HepG2 (cell line): ENCODE data around the gene GGA1. TPM values are rescaled to one million over a fixed set of nuclear protein-coding genes. Genes with fewer than 3 reads are reported as not detected.

ENCODE experiments used
- DNMT3B ChIP-seq: conservative IDR thresholded peaks from 2 replicates; pipeline ENCODE4 v1.6.1; 2016; ENCODE audit warnings: missing biosample characterization, control low read depth
- FOXA1 ChIP-seq, 2 experiments: fragments of 450-650 bp in 1 of 2; sonication (generic) in 1 of 2; formaldehyde crosslinking in 1 of 2; IDR thresholded peaks; 2 replicates each; pipeline versions ENCODE4 v1.4.0 to v1.6.1; 2016 to 2020; ENCODE audit warnings: missing genetic modification reagents in 1 of 2
- FOXO1 ChIP-seq: sonication (generic); formaldehyde crosslinking; IDR thresholded peaks from 2 replicates; pipeline ENCODE4 v1.4.0; 2020; ENCODE audit warnings: missing genetic modification reagents
- GABPA ChIP-seq, 2 experiments: IDR thresholded peaks; 2 replicates each; pipeline ENCODE4 v1.6.1; 2011 to 2016; ENCODE audit warnings: low read depth in 2 of 2, low read length in 1 of 2, missing biosample characterization in 1 of 2, missing genetic modification characterization in 1 of 2
- HNRNPLL ChIP-seq: fragments of 200-400 bp; formaldehyde crosslinking; IDR thresholded peaks from 2 replicates; pipeline ENCODE4 v1.6.1; 2017; ENCODE audit warnings: mild to moderate bottlenecking, low read depth, low read length; ENCODE audit not compliant: poor library complexity, severe bottlenecking
- HOXA5 ChIP-seq: sonication (generic); formaldehyde crosslinking; IDR thresholded peaks from 2 replicates; pipeline ENCODE4 v1.4.0; 2020; ENCODE audit warnings: missing genetic modification reagents
- KDM6A ChIP-seq: IDR thresholded peaks from 2 replicates; pipeline ENCODE4 v1.6.1; 2016; ENCODE audit warnings: low read depth
- KLF16 ChIP-seq, 2 experiments: sonication (generic) in 1 of 2; formaldehyde crosslinking in 1 of 2; IDR thresholded peaks; 2 replicates each; pipeline versions ENCODE4 v1.6.1 to v1.8.0; 2016 to 2023; ENCODE audit warnings: missing genetic modification reagents in 2 of 2, missing compliant biosample characterization in 1 of 2
- MEIS2 ChIP-seq: sonication (generic); formaldehyde crosslinking; IDR thresholded peaks from 2 replicates; pipeline ENCODE4 v1.9.0; 2021; ENCODE audit warnings: mild to moderate bottlenecking, missing genetic modification reagents
- NCOA5 ChIP-seq: sonication (generic); formaldehyde crosslinking; IDR thresholded peaks from 2 replicates; pipeline ENCODE4 v1.4.0; 2020; ENCODE audit warnings: missing genetic modification reagents
- PAF1 ChIP-seq: IDR thresholded peaks from 2 replicates; pipeline ENCODE4 v1.6.1; 2016; ENCODE audit warnings: missing genetic modification reagents, missing compliant biosample characterization
- PLRG1 ChIP-seq: fragments of 450-650 bp; conservative IDR thresholded peaks from 2 replicates; pipeline ENCODE4 v1.6.1; 2016
- SCMH1 ChIP-seq: sonication (generic); formaldehyde crosslinking; IDR thresholded peaks from 2 replicates; pipeline ENCODE4 v1.9.0; 2021; ENCODE audit warnings: missing genetic modification reagents, mild to moderate bottlenecking, borderline replicate concordance
- SNAI1 ChIP-seq: sonication (generic); formaldehyde crosslinking; IDR thresholded peaks from 2 replicates; pipeline ENCODE4 v1.5.0; 2020; ENCODE audit warnings: mild to moderate bottlenecking, missing genetic modification reagents, borderline replicate concordance
- SP4 ChIP-seq: sonication (generic); formaldehyde crosslinking; IDR thresholded peaks from 2 replicates; pipeline ENCODE4 v1.8.1; 2023; ENCODE audit warnings: mild to moderate bottlenecking, missing genetic modification reagents
- SRY ChIP-seq: sonication (generic); formaldehyde crosslinking; IDR thresholded peaks from 2 replicates; pipeline ENCODE4 v1.8.0; 2022; ENCODE audit warnings: mild to moderate bottlenecking, missing genetic modification reagents
- SYNCRIP ChIP-seq: fragments of 200-400 bp; formaldehyde crosslinking; IDR thresholded peaks from 2 replicates; pipeline ENCODE4 v1.6.1; 2018; ENCODE audit warnings: mild to moderate bottlenecking, low read depth, low read length; ENCODE audit not compliant: insufficient read depth
- TCF7L2 ChIP-seq: IDR thresholded peaks from 2 replicates; pipeline ENCODE4 v1.6.1; 2011; ENCODE audit warnings: mild to moderate bottlenecking, low read depth, low read length, moderate library complexity
- TOPORS ChIP-seq: sonication (generic); formaldehyde crosslinking; IDR thresholded peaks from 2 replicates; pipeline ENCODE4 v1.8.0; 2023; ENCODE audit warnings: mild to moderate bottlenecking, missing genetic modification reagents
- ZNF720 ChIP-seq: sonication (generic); formaldehyde crosslinking; IDR thresholded peaks from 2 replicates; pipeline ENCODE4 v1.4.0; 2020; ENCODE audit warnings: missing genetic modification reagents
- ZSCAN30 ChIP-seq: sonication (generic); formaldehyde crosslinking; IDR thresholded peaks from 2 replicates; pipeline ENCODE4 v1.5.0; 2020; ENCODE audit warnings: mild to moderate bottlenecking, missing genetic modification reagents
- polyA plus RNA-seq, 8 experiments: library from polyadenylated mRNA; depleted of rRNA in 3 of 8; stranded (reverse) in 7 of 8; unstranded in 1 of 8; fragments of >200 nt; fragmentation: Illumina TruSeq in 4 of 8; extraction: Trizol in 4 of 8; gene quantifications; 2 replicates each; pipeline versions ENCODE4 v1.2.1 to v1.2.3, GENCODE V29; 2011 to 2016; ENCODE audit warnings: low read depth in 4 of 8, missing spikeins in 1 of 8, mixed read lengths in 1 of 8; ENCODE audit not compliant: insufficient read depth in 1 of 8
- total RNA-seq, 5 experiments: library from RNA; depleted of rRNA; stranded (reverse); fragments of >200 nt; fragmentation: Illumina TruSeq; extraction: Trizol; gene quantifications; 2 replicates each; pipeline ENCODE4 v1.2.3, GENCODE V29; 2016; ENCODE audit warnings: low read depth in 1 of 5
- TF ChIP-seq, protein P1 (sequence below), 2 experiments: fragments of 450-650 bp in 1 of 2; sonication (generic) in 1 of 2; formaldehyde crosslinking; IDR thresholded peaks; 2 replicates each; pipeline versions ENCODE4 v1.5.0 to v1.8.0; 2020 to 2022; ENCODE audit warnings: mild to moderate bottlenecking in 1 of 2, missing genetic modification reagents in 1 of 2
- TF ChIP-seq, protein P2 (sequence below): sonication (generic); formaldehyde crosslinking; conservative IDR thresholded peaks from 2 replicates; pipeline ENCODE4 v1.8.0; 2022; ENCODE audit warnings: low read depth, missing genetic modification reagents
- TF ChIP-seq, protein P3 (sequence below): sonication (generic); formaldehyde crosslinking; IDR thresholded peaks from 2 replicates; pipeline ENCODE4 v1.4.0; 2020; ENCODE audit warnings: mild to moderate bottlenecking, missing genetic modification reagents, borderline replicate concordance
- TF ChIP-seq, protein P4 (sequence below): IDR thresholded peaks from 2 replicates; pipeline ENCODE4 v1.6.1; 2016; ENCODE audit warnings: missing compliant biosample characterization, missing genetic modification reagents, borderline replicate concordance

Gene GGA1
- total and polyA plus RNA-seq, 2 of the 13 experiments (the other 11 are each of a cell fraction or from before 2014, with no cell fraction given): 29.1 to 87.2 TPM

DNA sequence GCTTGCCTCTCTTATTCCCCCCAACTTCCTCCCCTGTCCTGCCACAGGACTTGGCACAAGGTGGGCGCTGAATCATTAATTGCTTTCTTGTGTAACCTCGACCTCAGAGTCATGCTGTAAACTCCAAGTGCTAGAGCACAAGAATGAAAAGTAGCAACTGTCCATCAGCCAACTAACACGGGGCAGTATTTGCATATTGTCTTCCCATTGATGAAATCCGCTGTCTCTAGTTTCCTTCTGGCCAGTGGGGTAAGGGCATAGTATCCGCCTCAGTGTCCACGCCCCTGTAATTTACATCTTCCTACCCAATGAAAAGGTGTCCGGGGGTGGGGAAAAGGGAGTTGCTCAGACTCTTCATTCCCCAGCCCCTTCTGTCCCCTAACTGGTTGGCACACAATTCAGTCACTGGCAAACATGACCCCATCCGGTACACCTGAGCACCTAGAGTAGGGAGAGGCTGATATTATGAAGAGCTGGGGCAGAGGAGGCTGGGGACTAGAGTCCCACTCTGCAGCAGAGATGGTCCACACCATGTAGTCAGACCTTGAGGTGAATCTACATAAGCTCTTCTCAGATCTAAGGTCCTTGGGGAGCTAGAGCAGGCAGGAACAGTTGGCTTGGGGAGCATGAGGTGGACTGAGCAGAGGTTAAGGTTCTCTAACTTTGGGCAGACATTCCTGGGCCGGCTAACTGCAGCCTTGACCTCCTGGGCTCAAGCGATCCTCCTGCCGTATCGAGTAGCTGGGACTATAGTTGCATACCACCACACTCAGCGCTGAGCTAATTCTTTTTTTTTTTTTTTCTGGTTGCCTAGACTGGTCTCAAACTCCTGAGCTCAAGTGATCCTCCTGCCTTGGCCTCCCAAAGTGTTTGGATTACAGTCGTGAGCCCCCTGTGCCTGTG is 6.8 kb upstream of the GGA1 start (continued):
- no peak for TF ChIP-seq DNMT3B (CRISPR knock-in tag)
- no peak for TF ChIP-seq TOPORS (CRISPR knock-in tag)
- TF ChIP-seq TCF7L2: no peak
- TF ChIP-seq SNAI1 (CRISPR knock-in tag): no peak
- TF ChIP-seq FOXO1: no peak
- TF ChIP-seq HOXA5 (CRISPR knock-in tag): no peak
- TF ChIP-seq, protein P1, sequence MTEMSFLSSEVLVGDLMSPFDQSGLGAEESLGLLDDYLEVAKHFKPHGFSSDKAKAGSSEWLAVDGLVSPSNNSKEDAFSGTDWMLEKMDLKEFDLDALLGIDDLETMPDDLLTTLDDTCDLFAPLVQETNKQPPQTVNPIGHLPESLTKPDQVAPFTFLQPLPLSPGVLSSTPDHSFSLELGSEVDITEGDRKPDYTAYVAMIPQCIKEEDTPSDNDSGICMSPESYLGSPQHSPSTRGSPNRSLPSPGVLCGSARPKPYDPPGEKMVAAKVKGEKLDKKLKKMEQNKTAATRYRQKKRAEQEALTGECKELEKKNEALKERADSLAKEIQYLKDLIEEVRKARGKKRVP (CRISPR knock-in tag; IDR thresholded peaks at IDR 0.05): no peak
- TF ChIP-seq NCOA5 (CRISPR knock-in tag): no peak
- TF ChIP-seq SP4 (CRISPR knock-in tag): peak; percentile 61; the same call in 1 of the 2 replicates
- TF ChIP-seq, protein P2, sequence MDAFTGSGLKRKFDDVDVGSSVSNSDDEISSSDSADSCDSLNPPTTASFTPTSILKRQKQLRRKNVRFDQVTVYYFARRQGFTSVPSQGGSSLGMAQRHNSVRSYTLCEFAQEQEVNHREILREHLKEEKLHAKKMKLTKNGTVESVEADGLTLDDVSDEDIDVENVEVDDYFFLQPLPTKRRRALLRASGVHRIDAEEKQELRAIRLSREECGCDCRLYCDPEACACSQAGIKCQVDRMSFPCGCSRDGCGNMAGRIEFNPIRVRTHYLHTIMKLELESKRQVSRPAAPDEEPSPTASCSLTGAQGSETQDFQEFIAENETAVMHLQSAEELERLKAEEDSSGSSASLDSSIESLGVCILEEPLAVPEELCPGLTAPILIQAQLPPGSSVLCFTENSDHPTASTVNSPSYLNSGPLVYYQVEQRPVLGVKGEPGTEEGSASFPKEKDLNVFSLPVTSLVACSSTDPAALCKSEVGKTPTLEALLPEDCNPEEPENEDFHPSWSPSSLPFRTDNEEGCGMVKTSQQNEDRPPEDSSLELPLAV: no peak
- no peak for TF ChIP-seq HNRNPLL
- no peak for TF ChIP-seq FOXA1 (IDR thresholded peaks at IDR 0.05)
- TF ChIP-seq FOXA1 (CRISPR knock-in tag; IDR thresholded peaks at IDR 0.05): no peak
- TF ChIP-seq, protein P3, sequence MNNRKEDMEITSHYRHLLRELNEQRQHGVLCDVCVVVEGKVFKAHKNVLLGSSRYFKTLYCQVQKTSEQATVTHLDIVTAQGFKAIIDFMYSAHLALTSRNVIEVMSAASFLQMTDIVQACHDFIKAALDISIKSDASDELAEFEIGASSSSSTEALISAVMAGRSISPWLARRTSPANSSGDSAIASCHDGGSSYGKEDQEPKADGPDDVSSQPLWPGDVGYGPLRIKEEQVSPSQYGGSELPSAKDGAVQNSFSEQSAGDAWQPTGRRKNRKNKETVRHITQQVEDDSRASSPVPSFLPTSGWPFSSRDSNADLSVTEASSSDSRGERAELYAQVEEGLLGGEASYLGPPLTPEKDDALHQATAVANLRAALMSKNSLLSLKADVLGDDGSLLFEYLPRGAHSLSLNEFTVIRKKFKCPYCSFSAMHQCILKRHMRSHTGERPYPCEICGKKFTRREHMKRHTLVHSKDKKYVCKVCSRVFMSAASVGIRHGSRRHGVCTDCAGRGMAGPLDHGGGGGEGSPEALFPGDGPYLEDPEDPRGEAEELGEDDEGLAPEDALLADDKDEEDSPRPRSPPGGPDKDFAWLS (CRISPR knock-in tag): no peak
- TF ChIP-seq ZSCAN30 (CRISPR knock-in tag): no peak
- TF ChIP-seq KLF16 (CRISPR knock-in tag; IDR thresholded peaks at IDR 0.05): no peak
- TF ChIP-seq PLRG1: no peak
- TF ChIP-seq SRY (CRISPR knock-in tag): no peak
- TF ChIP-seq MEIS2 (CRISPR knock-in tag): no peak
- no peak for TF ChIP-seq SYNCRIP
- no peak for TF ChIP-seq SCMH1 (CRISPR knock-in tag)
- TF ChIP-seq KDM6A (CRISPR knock-in tag): 0 out of 2 replicates have a peak, but pooled peaks have one; percentile 14
- no peak for TF ChIP-seq GABPA (IDR thresholded peaks at IDR 0.05; ENCODE audit: low read depth, low read length)
- peak; percentile 63 for TF ChIP-seq GABPA (CRISPR knock-in tag; IDR thresholded peaks at IDR 0.05; ENCODE audit: low read depth)
- no peak for TF ChIP-seq PAF1 (CRISPR knock-in tag)
- TF ChIP-seq, protein P4, sequence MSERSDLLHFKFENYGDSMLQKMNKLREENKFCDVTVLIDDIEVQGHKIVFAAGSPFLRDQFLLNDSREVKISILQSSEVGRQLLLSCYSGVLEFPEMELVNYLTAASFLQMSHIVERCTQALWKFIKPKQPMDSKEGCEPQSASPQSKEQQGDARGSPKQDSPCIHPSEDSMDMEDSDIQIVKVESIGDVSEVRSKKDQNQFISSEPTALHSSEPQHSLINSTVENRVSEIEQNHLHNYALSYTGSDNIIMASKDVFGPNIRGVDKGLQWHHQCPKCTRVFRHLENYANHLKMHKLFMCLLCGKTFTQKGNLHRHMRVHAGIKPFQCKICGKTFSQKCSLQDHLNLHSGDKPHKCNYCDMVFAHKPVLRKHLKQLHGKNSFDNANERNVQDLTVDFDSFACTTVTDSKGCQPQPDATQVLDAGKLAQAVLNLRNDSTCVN (CRISPR knock-in tag): no peak
- TF ChIP-seq ZNF720 (CRISPR knock-in tag): no peak
